ENCODE measurements around the gene CFAP99.

CFAP99 gene

GRCh38 chr4:2503809-2504208 is 85.1 kb downstream of the CFAP99 start:
- Histone ChIP-seq H3K4me1 (peaks cover 0 to 6% (median 0%) of the 10 kb centered on the region in 4 donors), H3K4me3 (no peak overlapping the region), H3K27me3 (no peaks in the 10 kb centered on the region), H3K9me3 (no peaks in the 10 kb centered on the region), H3K36me3 (peaks cover 13 to 76% (median 39%) of the 10 kb centered on the region in 3 donors), H3K27ac (no peak overlapping the region)
- TF ChIP-seq CTCF (IDR thresholded peaks at IDR 0.05), result no peak
- intact Hi-C loops (cut with DNase I; ENCODE audit: low total_unique reads), result no loop called here
- DNase-seq, result no peak

- H3K27ac ChIP-seq, result no peak overlapping the region
- no peaks in the 10 kb centered on the region for H3K9me3 ChIP-seq
- DNase-seq, result no peak
- intact Hi-C loops (cut with DNase I; ENCODE audit: low total_unique reads), result no loop called here
- no peaks in the 10 kb centered on the region for H3K4me1 ChIP-seq
- H3K27me3 ChIP-seq, result no peaks in the 10 kb centered on the region
- no peak overlapping the region for H3K4me3 ChIP-seq
- peaks cover 7 to 69% (median 30%) of the 10 kb centered on the region in 3 donors for H3K36me3 ChIP-seq
- no peak for TF ChIP-seq CTCF (IDR thresholded peaks at IDR 0.05)
Measured at GRCh38 chr4:2507259-2507658, 88.5 kb downstream of the CFAP99 start.

- Histone ChIP-seq H3K9me3 (no peaks in the 10 kb centered on the region), H3K27me3 (no peaks in the 10 kb centered on the region), H3K36me3 (peaks cover 13 to 71% (median 36%) of the 10 kb centered on the region in 3 donors), H3K4me1 (no peaks in the 10 kb centered on the region), H3K4me3 (no peak overlapping the region), H3K27ac (no peak overlapping the region)
- TF ChIP-seq CTCF (IDR thresholded peaks at IDR 0.05), result no peak
- intact Hi-C loops (cut with DNase I; ENCODE audit: low total_unique reads), result no loop called here
- DNase-seq, result no peak
Measured at GRCh38 chr4:2507855-2508254, 89.1 kb downstream of the CFAP99 start.

- Histone ChIP-seq H3K4me3 (no peak overlapping the region), H3K36me3 (peaks cover 34 to 79% (median 58%) of the 10 kb centered on the region in 3 donors), H3K4me1 (peaks cover 0 to 4% (median under 1%) of the 10 kb centered on the region in 4 donors), H3K9me3 (no peaks in the 10 kb centered on the region), H3K27ac (no peak overlapping the region), H3K27me3 (no peaks in the 10 kb centered on the region)
- DNase-seq, result no peak
- TF ChIP-seq CTCF (IDR thresholded peaks at IDR 0.05), result no peak
- intact Hi-C loops (cut with DNase I; ENCODE audit: low total_unique reads), result no loop called here
Measured at GRCh38 chr4:2510351-2511259, 91.8 kb downstream of the CFAP99 start.

- no peak for TF ChIP-seq CTCF (IDR thresholded peaks at IDR 0.05)
- H3K4me3 ChIP-seq, result no peak overlapping the region
- intact Hi-C loops (cut with DNase I; ENCODE audit: low total_unique reads), result no loop called here
- H3K27me3 ChIP-seq, result no peaks in the 10 kb centered on the region
- H3K4me1 ChIP-seq, result peaks cover 0 to 15% (median 11%) of the 10 kb centered on the region in 4 donors
- H3K36me3 ChIP-seq, result peaks cover 34 to 70% (median 58%) of the 10 kb centered on the region in 3 donors
- H3K9me3 ChIP-seq, result no peaks in the 10 kb centered on the region
- DNase-seq, result no peak
- H3K27ac ChIP-seq, result no peak overlapping the region
Measured at GRCh38 chr4:2511645-2512131, 92.9 kb downstream of the CFAP99 start.
